HG02798 (cell line): ENCODE data around the gene SLF2.

ENCODE experiments used
- ATAC-seq: cut with Tn5 transposase; IDR thresholded peaks from one replicate; pipeline ENCODE4 v1.9.1; 2021; ENCODE audit warnings: mild to moderate bottlenecking; ENCODE audit not compliant: unreplicated experiment, poor library complexity

The SLF2 gene

GRCh38 chr10:100995181-100995580, 82.4 kb downstream of the SLF2 start:
- ATAC-seq: no peak

- ATAC-seq: no peak
Observed at GRCh38 chr10:100996678-100997359, 84.1 kb downstream of the SLF2 start.

GRCh38 chr10:100997360-100998182, 84.8 kb downstream of the SLF2 start:
- peak; percentile 34 for ATAC-seq

GRCh38 chr10:100998183-100998990, 85.6 kb downstream of the SLF2 start:
- peak; percentile 25 for ATAC-seq

DNA sequence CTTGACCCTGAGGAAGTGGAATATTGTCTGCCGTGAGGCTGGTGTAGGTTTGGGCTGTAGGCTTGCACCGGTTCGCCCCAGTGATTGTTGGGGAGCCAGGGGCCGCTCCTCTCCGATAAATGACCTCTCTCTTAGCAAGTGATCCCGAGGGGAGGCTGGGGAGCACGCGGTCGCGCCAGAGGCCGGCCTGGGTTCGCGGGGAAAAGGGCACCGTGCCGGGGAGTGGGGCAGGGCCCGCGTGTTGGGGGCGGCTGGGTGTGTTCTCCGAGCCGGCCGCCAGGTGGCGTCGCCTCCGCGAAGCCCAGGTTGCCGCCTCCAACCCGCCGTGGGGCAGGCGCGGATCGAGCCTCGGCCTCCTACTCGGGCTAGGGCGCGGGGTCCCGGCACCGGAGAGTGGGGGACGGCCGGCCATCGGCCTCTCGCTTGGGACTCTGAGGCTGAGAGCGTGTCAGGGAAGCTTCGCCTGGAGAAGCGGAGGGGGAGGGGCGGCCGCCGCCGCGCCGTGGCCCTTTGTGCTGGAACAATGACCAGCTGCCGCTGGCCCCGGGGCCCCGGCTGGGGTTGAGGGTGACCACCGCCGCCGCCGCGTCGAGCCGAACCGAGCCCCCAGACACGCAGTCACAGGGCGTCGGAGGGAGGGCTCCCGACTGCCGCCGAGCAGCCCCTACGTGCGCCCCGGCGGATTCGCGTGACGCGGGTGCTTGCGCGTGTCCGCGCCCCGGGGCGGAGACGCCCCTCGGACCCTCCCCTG, 86.4 kb downstream of the SLF2 start:
- peak; percentile 61 for ATAC-seq

- ATAC-seq: no peak
Observed at GRCh38 chr10:100999742-101000126, 87.0 kb downstream of the SLF2 start, which contains the start of gene LZTS2. TSS of gene LZTS2 (plus strand) at chr10:100999808. CDS start at chr10:101002539, 2,731 bp downstream.

GRCh38 chr10:101000127-101000914, 87.6 kb downstream of the SLF2 start:
- no peak for ATAC-seq

GRCh38 chr10:101000915-101001658, 88.3 kb downstream of the SLF2 start:
- no peak for ATAC-seq

DNA sequence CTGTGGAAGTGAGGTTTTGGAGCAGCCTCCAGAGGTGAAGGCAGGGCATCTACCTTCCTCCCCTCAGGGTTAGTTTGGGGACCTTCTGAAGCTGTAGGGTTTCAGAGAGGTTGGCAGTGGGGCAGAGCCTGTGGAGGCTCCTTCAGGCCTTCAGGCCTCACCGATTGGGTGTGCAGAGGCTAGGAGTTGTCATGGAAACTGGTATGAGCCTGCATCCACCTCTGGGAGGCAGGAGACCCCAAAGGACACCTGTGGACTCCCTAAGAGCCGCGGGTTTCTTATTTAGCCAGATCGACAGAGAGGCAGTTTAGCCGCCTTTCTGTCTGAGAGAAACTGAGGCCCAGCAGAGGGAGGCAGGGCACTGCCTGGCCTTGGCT, 88.9 kb downstream of the SLF2 start:
- ATAC-seq: no peak

- no peak for ATAC-seq
Observed at GRCh38 chr10:101002456-101002855, 89.7 kb downstream of the SLF2 start.

DNA sequence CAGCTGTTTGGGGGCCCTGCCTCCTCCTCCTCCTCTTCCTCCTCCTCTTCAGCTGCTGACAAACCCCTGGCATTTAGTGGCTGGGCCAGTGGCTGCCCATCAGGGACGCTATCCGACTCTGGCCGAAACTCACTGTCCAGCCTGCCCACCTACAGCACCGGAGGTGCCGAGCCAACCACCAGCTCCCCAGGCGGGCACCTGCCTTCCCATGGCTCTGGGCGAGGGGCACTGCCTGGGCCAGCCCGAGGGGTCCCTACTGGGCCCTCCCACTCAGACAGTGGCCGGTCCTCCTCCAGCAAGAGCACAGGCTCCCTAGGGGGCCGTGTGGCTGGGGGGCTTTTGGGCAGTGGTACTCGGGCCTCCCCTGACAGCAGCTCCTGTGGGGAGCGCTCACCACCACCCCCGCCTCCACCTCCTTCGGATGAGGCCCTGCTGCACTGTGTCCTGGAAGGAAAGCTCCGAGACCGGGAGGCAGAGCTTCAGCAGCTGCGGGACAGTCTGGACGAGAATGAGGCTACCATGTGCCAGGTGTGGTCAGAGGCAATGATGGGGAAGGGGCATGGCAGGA, 91.0 kb downstream of the SLF2 start:
- ATAC-seq: no peak

- ATAC-seq: no peak
Observed at GRCh38 chr10:101005361-101005760, 92.6 kb downstream of the SLF2 start.

DNA sequence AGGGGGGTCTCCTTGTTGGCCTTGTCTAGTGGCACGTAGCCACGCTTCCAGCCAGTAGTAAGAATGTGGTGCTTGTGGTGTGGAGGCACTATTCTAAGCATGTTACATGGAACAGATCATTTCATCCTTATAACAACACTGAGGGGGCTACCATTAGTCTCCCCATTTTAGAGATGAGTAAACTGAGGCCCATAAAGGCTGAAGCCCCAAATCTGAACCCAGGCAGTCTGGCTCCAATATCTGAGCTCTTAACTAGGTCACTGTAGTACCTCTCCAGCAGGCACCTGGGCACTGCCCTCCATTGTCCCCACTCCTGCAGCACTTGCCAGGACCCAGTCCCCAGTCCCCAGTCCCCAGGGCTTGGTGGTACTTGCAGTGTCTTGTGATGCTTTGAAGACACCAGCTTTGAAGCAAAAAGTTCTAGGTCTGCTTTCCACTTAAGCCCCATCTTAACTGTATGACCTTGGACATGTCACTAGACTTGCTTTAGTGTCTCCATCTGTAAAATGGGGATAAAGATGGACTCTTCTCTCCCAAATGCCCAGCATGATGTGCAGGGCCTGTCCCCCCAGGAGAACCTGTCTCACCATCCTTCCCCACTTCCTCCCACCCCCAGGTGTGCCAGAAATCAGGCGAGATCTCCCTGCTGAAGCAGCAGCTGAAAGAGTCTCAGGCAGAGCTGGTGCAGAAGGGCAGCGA, 93.3 kb downstream of the SLF2 start:
- no peak for ATAC-seq

GRCh38 chr10:101006593-101007098, 93.9 kb downstream of the SLF2 start:
- no peak for ATAC-seq

- no peak for ATAC-seq
Observed at GRCh38 chr10:101007099-101007711, 94.4 kb downstream of the SLF2 start.

DNA sequence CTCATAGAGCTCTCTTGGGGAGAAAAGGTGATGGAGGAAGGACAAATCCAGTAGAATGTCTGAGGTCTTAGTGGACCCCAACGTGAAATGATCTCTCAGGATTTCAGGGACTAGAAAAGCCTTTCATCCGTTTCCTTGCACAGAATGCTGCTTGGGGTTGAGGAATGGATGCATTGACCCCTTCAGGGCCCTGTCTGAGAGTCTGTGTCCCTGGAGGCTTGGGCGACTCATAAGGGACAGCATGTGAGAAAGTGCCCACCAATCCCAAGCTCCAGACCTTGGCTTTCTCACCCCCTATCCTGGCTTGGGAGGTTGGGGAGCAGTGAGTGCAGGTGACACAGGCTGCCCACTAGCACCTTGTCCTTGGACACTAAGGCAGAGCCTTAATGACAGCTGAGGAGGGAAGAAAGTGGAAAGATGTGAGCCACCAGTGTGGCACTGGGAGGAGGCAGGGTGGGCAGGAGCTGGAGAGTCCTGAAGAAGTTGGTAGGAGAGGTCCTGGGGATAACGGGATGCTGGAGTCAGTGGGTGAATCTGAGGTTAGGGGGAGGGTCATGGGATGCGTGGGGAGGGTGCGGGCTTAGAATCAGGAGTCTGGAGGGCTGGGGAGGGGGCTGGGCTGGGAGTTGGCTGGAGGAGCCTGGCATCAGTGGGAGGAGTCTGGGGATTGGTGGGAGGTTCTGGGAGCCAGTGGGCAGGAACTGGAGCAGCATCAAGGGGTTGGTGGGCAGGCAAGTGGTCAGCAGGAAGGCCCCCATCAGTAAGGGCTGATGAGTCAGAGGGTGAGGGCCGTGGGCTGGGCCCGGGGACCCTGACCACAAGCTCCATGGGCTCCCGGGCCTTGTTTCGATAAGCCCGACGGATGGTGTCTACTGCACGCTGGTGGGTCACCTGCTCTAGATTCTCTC, 95.4 kb downstream of the SLF2 start:
- no peak for ATAC-seq
